ENCODE data around the gene EHD4.

Gene EHD4

GRCh38 chr15:41968701-41969100 is 3.7 kb downstream of the EHD4 start:
- H3K9me3 ChIP-seq (ENCODE audit: control insufficient read depth, insufficient read depth, low read depth, low read length) = no peaks in the 10 kb centered on the region
- ChIA-PET POLR2A (no interaction called here), CTCF (interaction anchor here (0.6 to 0.9 kb wide), 4 partner anchors 11 to 21 kb away, joined by 3 to 4 read pairs (median 4); no protein-coding TSS in a partner anchor)
- no peak overlapping the region for H3K27ac ChIP-seq (ENCODE audit: extremely low read depth, low read depth, low read length)
- H3K4me3 ChIP-seq (ENCODE audit: low read depth, low read length) = no peak overlapping the region
- H3K36me3 ChIP-seq (ENCODE audit: control insufficient read depth in 2 of 2, insufficient read depth in 1 of 2, low read length in 2 of 2) = no peaks in the 10 kb centered on the region
- no peak for TF ChIP-seq ZNF76 (tag by site-specific recombination; IDR thresholded peaks at IDR 0.05; ENCODE audit: borderline replicate concordance, low read depth)
- TF ChIP-seq ZNF112 (tag by site-specific recombination; IDR thresholded peaks at IDR 0.05) = no peak
- no peak for TF ChIP-seq ZBTB26 (tag by site-specific recombination; optimal IDR thresholded peaks at IDR 0.05)
- no peak for TF ChIP-seq ZNF211 (tag by site-specific recombination; IDR thresholded peaks at IDR 0.05; ENCODE audit: low read depth)
- no peak for TF ChIP-seq ZNF621 (tag by site-specific recombination; IDR thresholded peaks at IDR 0.05)
- no peak for TF ChIP-seq ZNF776 (tag by site-specific recombination; IDR thresholded peaks at IDR 0.05; ENCODE audit: borderline replicate concordance)
- no peak for TF ChIP-seq ZNF18 (tag by site-specific recombination; IDR thresholded peaks at IDR 0.05)
- no peak for TF ChIP-seq EGR2 (tag by site-specific recombination; IDR thresholded peaks at IDR 0.05; ENCODE audit: low read depth)
- TF ChIP-seq ZNF768 (tag by site-specific recombination; IDR thresholded peaks at IDR 0.05) = no peak
- TF ChIP-seq ZNF785 (tag by site-specific recombination; IDR thresholded peaks at IDR 0.05) = no peak
- H3K4me1 ChIP-seq (ENCODE audit: control insufficient read depth, insufficient read depth, low read length) = peaks cover 10% of the 10 kb centered on the region

GRCh38 chr15:41967506-41968206 is 4.7 kb downstream of the EHD4 start:
- no peak overlapping the region for H3K27ac ChIP-seq (ENCODE audit: extremely low read depth, low read depth, low read length)
- H3K4me1 ChIP-seq (ENCODE audit: control insufficient read depth, insufficient read depth, low read length) = peaks cover 10% of the 10 kb centered on the region
- no peaks in the 10 kb centered on the region for H3K36me3 ChIP-seq (ENCODE audit: control insufficient read depth in 2 of 2, insufficient read depth in 1 of 2, low read length in 2 of 2)
- ChIA-PET POLR2A (no interaction called here), CTCF (interaction anchor here (0.6 to 0.9 kb wide), 2 partner anchors 13 to 22 kb away, joined by 3 to 4 read pairs; no protein-coding TSS in a partner anchor)
- H3K4me3 ChIP-seq (ENCODE audit: low read depth, low read length) = no peak overlapping the region
- H3K9me3 ChIP-seq (ENCODE audit: control insufficient read depth, insufficient read depth, low read depth, low read length) = no peaks in the 10 kb centered on the region
- TF ChIP-seq TRIM28 (IDR thresholded peaks at IDR 0.05; ENCODE audit: borderline replicate concordance, low read length) (no peak), ZNF624 (tag by site-specific recombination; IDR thresholded peaks at IDR 0.05) (no peak), ZNF843 (tag by site-specific recombination; IDR thresholded peaks at IDR 0.05) (no peak), INSM2 (tag by site-specific recombination; IDR thresholded peaks at IDR 0.05) (no peak), ZNF404 (tag by site-specific recombination; IDR thresholded peaks at IDR 0.05) (no peak), ZNF692 (tag by site-specific recombination; IDR thresholded peaks at IDR 0.05) (no peak), AEBP2 (tag by site-specific recombination; IDR thresholded peaks at IDR 0.05; ENCODE audit: borderline replicate concordance) (no peak), ZNF133 (tag by site-specific recombination; IDR thresholded peaks at IDR 0.05) (no peak), ZBTB20 (tag by site-specific recombination; IDR thresholded peaks at IDR 0.05) (no peak), PRDM6 (tag by site-specific recombination; IDR thresholded peaks at IDR 0.05) (no peak), ZNF544 (tag by site-specific recombination; IDR thresholded peaks at IDR 0.05) (no peak), ZNF292 (tag by site-specific recombination; IDR thresholded peaks at IDR 0.05; ENCODE audit: borderline replicate concordance, low read depth) (no peak), ZNF10 (tag by site-specific recombination; IDR thresholded peaks at IDR 0.05) (no peak), ZNF777 (tag by site-specific recombination; IDR thresholded peaks at IDR 0.05; ENCODE audit: borderline replicate concordance) (no peak), ZNF426 (tag by site-specific recombination; IDR thresholded peaks at IDR 0.05) (no peak), ZFHX2 (tag by site-specific recombination; conservative IDR thresholded peaks at IDR 0.05) (no peak)

Measured in HEK293 (cell line).